ENCODE measurements around the gene SENP3. TPM values are rescaled to one million over a fixed set of nuclear protein-coding genes. Genes with fewer than 3 reads are reported as not detected.

The SENP3 gene
- total RNA-seq, 4 donors from 2014 or later = 40.2 to 53.5 (median 51.6) TPM

GRCh38 chr17:7551396-7551795, 10.3 kb upstream of the SENP3 start:
- DNase-seq (ENCODE audit: low spot score in 2 of 2) = no peak
- H3K9me3 ChIP-seq = no peaks in the 10 kb centered on the region
- TF ChIP-seq CTCF (IDR thresholded peaks at IDR 0.05) (no peak), POLR2A (IDR thresholded peaks at IDR 0.05) (no peak), EP300 (IDR thresholded peaks at IDR 0.05) (no peak), POLR2AphosphoS5 (IDR thresholded peaks at IDR 0.05) (no peak)
- peaks cover 9% of the 10 kb centered on the region for H3K36me3 ChIP-seq
- no peaks in the 10 kb centered on the region for H3K27me3 ChIP-seq
- no peak overlapping the region for H3K4me3 ChIP-seq
- peaks cover 24% of the 10 kb centered on the region for H3K4me1 ChIP-seq
- WGBS = 92% methylated on average over 4 of the region's 4 CpGs
- H3K27ac ChIP-seq = no peak overlapping the region

DNA sequence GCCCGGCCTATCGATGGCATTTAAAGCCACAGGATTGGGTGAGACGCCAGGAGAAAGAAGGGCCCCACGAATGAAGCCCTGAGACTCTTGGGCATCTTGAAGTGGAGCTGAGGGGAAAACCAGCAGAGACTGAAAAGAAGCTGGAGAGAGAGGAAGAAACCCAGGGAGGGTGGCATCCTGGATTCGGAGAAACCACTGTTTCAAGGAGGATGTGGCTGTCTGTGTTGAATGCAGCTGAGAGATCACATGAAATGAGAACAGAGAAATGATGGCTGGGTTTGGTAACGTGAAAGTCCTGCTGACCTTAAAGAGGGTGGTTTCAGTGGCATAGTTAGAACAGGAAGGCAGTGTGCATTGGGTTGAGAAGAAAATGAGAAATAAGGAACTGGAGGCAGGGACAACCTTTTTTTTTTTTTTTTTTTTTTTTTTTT, 9.1 kb upstream of the SENP3 start:
- peaks cover 9% of the 10 kb centered on the region for H3K36me3 ChIP-seq
- TF ChIP-seq CTCF (IDR thresholded peaks at IDR 0.05) (no peak), POLR2A (IDR thresholded peaks at IDR 0.05) (no peak), POLR2AphosphoS5 (IDR thresholded peaks at IDR 0.05) (no peak), EP300 (IDR thresholded peaks at IDR 0.05) (no peak)
- no peak overlapping the region for H3K4me3 ChIP-seq
- H3K4me1 ChIP-seq = peaks cover 31% of the 10 kb centered on the region
- H3K9me3 ChIP-seq = no peaks in the 10 kb centered on the region
- H3K27me3 ChIP-seq = no peaks in the 10 kb centered on the region
- no peak overlapping the region for H3K27ac ChIP-seq
- 77% methylated on average over 6 of the region's 6 CpGs for WGBS
- DNase-seq (ENCODE audit: low spot score in 2 of 2) = no peak

DNA sequence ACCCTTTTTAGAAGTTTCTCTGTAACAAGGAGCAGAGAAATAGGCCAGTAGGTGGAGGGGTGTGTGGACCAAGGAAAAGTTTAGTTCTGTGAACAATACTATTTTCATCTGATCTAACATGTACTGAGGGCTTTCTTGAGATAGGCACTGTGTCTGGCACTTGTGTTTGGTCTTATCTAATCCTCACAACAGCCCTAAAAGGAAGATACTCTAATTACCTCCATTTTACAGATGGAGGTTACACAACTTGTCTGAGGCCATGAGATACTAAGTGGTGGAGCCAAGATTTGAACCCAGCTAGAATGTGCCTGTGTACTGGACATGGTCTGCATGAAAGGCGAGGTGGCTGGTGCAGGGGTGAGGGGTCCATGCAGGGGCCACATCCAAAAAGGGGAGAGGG, 8.4 kb upstream of the SENP3 start:
- WGBS = 88% methylated on average over 1 of the region's 1 CpG
- H3K27ac ChIP-seq = no peak overlapping the region
- no peak for TF ChIP-seq CTCF (IDR thresholded peaks at IDR 0.05)
- TF ChIP-seq POLR2AphosphoS5 (IDR thresholded peaks at IDR 0.05) = no peak
- no peak for TF ChIP-seq POLR2A (IDR thresholded peaks at IDR 0.05)
- TF ChIP-seq EP300 (IDR thresholded peaks at IDR 0.05) = no peak
- H3K36me3 ChIP-seq = peaks cover 9% of the 10 kb centered on the region
- H3K4me3 ChIP-seq = no peak overlapping the region
- H3K4me1 ChIP-seq = peaks cover 34% of the 10 kb centered on the region
- H3K27me3 ChIP-seq = no peaks in the 10 kb centered on the region
- no peak for DNase-seq (ENCODE audit: low spot score in 2 of 2)
- no peaks in the 10 kb centered on the region for H3K9me3 ChIP-seq

GRCh38 chr17:7555320-7555948, 6.3 kb upstream of the SENP3 start:
- DNase-seq (ENCODE audit: low spot score in 2 of 2) = no peak
- 58% methylated on average over 10 of the region's 10 CpGs for WGBS
- Histone ChIP-seq H3K36me3 (peaks cover 9% of the 10 kb centered on the region), H3K27ac (no peak overlapping the region), H3K4me1 (peaks cover 35% of the 10 kb centered on the region), H3K4me3 (no peak overlapping the region), H3K27me3 (no peaks in the 10 kb centered on the region), H3K9me3 (no peaks in the 10 kb centered on the region)
- TF ChIP-seq CTCF (IDR thresholded peaks at IDR 0.05) (no peak), POLR2A (IDR thresholded peaks at IDR 0.05) (no peak), EP300 (IDR thresholded peaks at IDR 0.05) (no peak), POLR2AphosphoS5 (IDR thresholded peaks at IDR 0.05) (no peak)

GRCh38 chr17:7556627-7557026, 5.1 kb upstream of the SENP3 start:
- 78% methylated on average over 12 of the region's 12 CpGs for WGBS
- peaks cover 40% of the 10 kb centered on the region for H3K4me1 ChIP-seq
- H3K27ac ChIP-seq = no peak overlapping the region
- no peak for DNase-seq (ENCODE audit: low spot score in 2 of 2)
- H3K27me3 ChIP-seq = no peaks in the 10 kb centered on the region
- no peak overlapping the region for H3K4me3 ChIP-seq
- no peaks in the 10 kb centered on the region for H3K9me3 ChIP-seq
- TF ChIP-seq POLR2A (IDR thresholded peaks at IDR 0.05) (no peak), CTCF (IDR thresholded peaks at IDR 0.05) (no peak), POLR2AphosphoS5 (IDR thresholded peaks at IDR 0.05) (no peak), EP300 (IDR thresholded peaks at IDR 0.05) (no peak)
- no peaks in the 10 kb centered on the region for H3K36me3 ChIP-seq

Measured in suprapubic skin (tissue), 4 donors.